Endothelial cell of umbilical vein (primary cell): ENCODE measurements around the gene NMB. TPM values are rescaled to one million over a fixed set of nuclear protein-coding genes. Genes with fewer than 3 reads are reported as not detected.

ENCODE experiments used
- BruUV-seq: library from RNA; stranded (reverse); fragments of 400-500 nt; replicated peaks from 2 replicates; lab custom pipeline; 2021; lab: Mats Ljungman, UMichigan
- CTCF ChIA-PET: fragments of 300-600, 350-600 bp; sonication (Branson Sonifier 250); formaldehyde crosslinking; loops from one replicate; lab custom pipeline; 2021; ENCODE audit warnings: antibody characterized with exemption, inconsistent platforms; lab: Charles Lee
- POLR2A ChIA-PET: fragments of 300-600, 350-600 bp; sonication (Branson Sonifier 250); formaldehyde crosslinking; loops from one replicate; lab custom pipeline; 2021; ENCODE audit warnings: antibody characterized with exemption, inconsistent platforms; lab: Charles Lee
- DNase-seq: peaks from one replicate; pipeline ENCODE4 v3.0.0-alpha.2; 2011; ENCODE audit warnings: low read depth, low spot score
- FAIRE-seq: peaks from 2 replicates; lab custom pipeline; 2011; peaks lifted over from hg19 to GRCh38; lab: Jason Lieb, UNC
- H2AFZ ChIP-seq: 2 replicates; pipeline ENCODE4 v1.6.0; 2012; ENCODE audit warnings: low read depth, low read length, control low read depth, inconsistent platforms
- H3K27ac ChIP-seq: 2 replicates; pipeline ENCODE4 v1.5.1; 2011; ENCODE audit warnings: low read depth, mild to moderate bottlenecking, control low read depth, low read length, moderate library complexity; ENCODE audit not compliant: insufficient read depth
- H3K27me3 ChIP-seq, 2 experiments: 2 replicates each; pipeline versions ENCODE4 v1.6.0 to v1.6.1; 2011; ENCODE audit warnings: low read length in 2 of 2, mixed read lengths in 1 of 2; ENCODE audit not compliant: control insufficient read depth in 2 of 2, insufficient read depth in 2 of 2
- H3K36me3 ChIP-seq, 2 experiments: 2 replicates in 1 of 2; 3 replicates in 1 of 2; pipeline ENCODE4 v1.5.1; 2011; ENCODE audit warnings: low read length in 2 of 2, mild to moderate bottlenecking in 1 of 2, moderate library complexity in 1 of 2; ENCODE audit not compliant: control insufficient read depth in 2 of 2, insufficient read depth in 2 of 2; ENCODE audit errors: extremely low read depth in 1 of 2
- H3K4me1 ChIP-seq: 3 replicates; pipeline ENCODE4 v1.5.1; 2011; ENCODE audit warnings: mild to moderate bottlenecking, low read length; ENCODE audit not compliant: control insufficient read depth, insufficient read depth; ENCODE audit errors: extremely low read depth
- H3K4me2 ChIP-seq: 2 replicates; pipeline ENCODE4 v1.6.1; 2011; ENCODE audit warnings: low read length, control low read depth, mixed read lengths; ENCODE audit not compliant: insufficient read depth
- H3K4me3 ChIP-seq, 3 experiments: fragments of 200-600 bp in 1 of 3; sonication (generic), shearing (Covaris generic) in 1 of 3; replicated peaks in 1 of 3; 2 replicates each; pipeline ENCODE4 v1.5.1; 2011 to 2016; ENCODE audit warnings: control low read depth in 3 of 3, low read length in 3 of 3, mild to moderate bottlenecking in 2 of 3, inconsistent platforms in 1 of 3, low read depth in 1 of 3, moderate library complexity in 1 of 3; ENCODE audit not compliant: insufficient read depth in 1 of 3
- H3K79me2 ChIP-seq: 2 replicates; pipeline ENCODE4 v1.6.0; 2012; ENCODE audit warnings: low read length, inconsistent platforms; ENCODE audit not compliant: control insufficient read depth, insufficient read depth
- H3K9ac ChIP-seq: replicated peaks from 2 replicates; pipeline ENCODE3; 2011; ENCODE audit warnings: low read length, control low read depth; ENCODE audit not compliant: insufficient read depth; ENCODE audit errors: extremely low read depth
- H3K9me1 ChIP-seq: replicated peaks from 3 replicates; pipeline ENCODE4 v1.6.0; 2011; ENCODE audit warnings: mild to moderate bottlenecking, low read length; ENCODE audit not compliant: control insufficient read depth, insufficient read depth; ENCODE audit errors: extremely low read depth
- H3K9me3 ChIP-seq: replicated peaks from 2 replicates; pipeline ENCODE4 v1.5.1; 2012; ENCODE audit warnings: low read length, inconsistent platforms; ENCODE audit not compliant: control insufficient read depth, insufficient read depth
- H4K20me1 ChIP-seq: replicated peaks from 2 replicates; pipeline ENCODE3; 2011; ENCODE audit warnings: mild to moderate bottlenecking, low read length; ENCODE audit not compliant: control insufficient read depth, insufficient read depth; ENCODE audit errors: extremely low read depth
- EZH2 ChIP-seq: IDR thresholded peaks from 2 replicates; pipeline ENCODE4 v1.6.1; 2012; ENCODE audit warnings: borderline replicate concordance, low read depth, mild to moderate bottlenecking, moderate library complexity, low read length, inconsistent platforms; ENCODE audit not compliant: severe bottlenecking
- FOS ChIP-seq: IDR thresholded peaks from 2 replicates; pipeline ENCODE4 v1.6.1; 2011; ENCODE audit warnings: mild to moderate bottlenecking, low read length, moderate library complexity, borderline replicate concordance; ENCODE audit not compliant: insufficient read depth
- GATA2 ChIP-seq: IDR thresholded peaks from 2 replicates; pipeline ENCODE4 v1.7.0; 2011; ENCODE audit warnings: low read depth, mild to moderate bottlenecking, moderate library complexity, mixed read lengths, low read length; ENCODE audit not compliant: insufficient read length, insufficient read depth
- JUN ChIP-seq: IDR thresholded peaks from 2 replicates; pipeline ENCODE4 v1.6.1; 2011; ENCODE audit warnings: borderline replicate concordance, low read depth; ENCODE audit not compliant: insufficient read length, insufficient read depth
- MYC ChIP-seq: IDR thresholded peaks from one replicate; pipeline ENCODE4 v1.6.1; 2011; ENCODE audit warnings: mild to moderate bottlenecking, low read depth, low read length
- POLR2A ChIP-seq: IDR thresholded peaks from 2 replicates; pipeline ENCODE4 v1.6.1; 2012; ENCODE audit warnings: low read depth, mild to moderate bottlenecking, control low read depth, low read length
- POLR2AphosphoS5 ChIP-seq: IDR thresholded peaks from 2 replicates; pipeline ENCODE4 v1.6.1; 2012; ENCODE audit warnings: low read depth, mild to moderate bottlenecking, control low read depth, low read length, moderate library complexity; ENCODE audit not compliant: insufficient read depth
- dilution Hi-C: fragments of 300-500 bp; cut with MboI; formaldehyde crosslinking; loops from one replicate; pipeline ENCODE4 v1.15.0; 2019; ENCODE audit warnings: low sequenced_read_pairs; ENCODE audit not compliant: extremely low pct_ligation_motif_present
- intact Hi-C: fragments of 100-400 bp; cut with micrococcal nuclease; formaldehyde crosslinking; loops from one replicate; pipeline ENCODE4 v1.10.0; 2022
- polyA plus RNA-seq, 4 experiments: library from polyadenylated mRNA; depleted of rRNA in 3 of 4; stranded (reverse) in 3 of 4; unstranded in 1 of 4; fragments of >200 nt; gene quantifications; 2 replicates each; pipeline versions ENCODE4 v1.2.1 to v1.2.3, GENCODE V29; 2011 to 2012; ENCODE audit warnings: missing spikeins in 1 of 4
- total RNA-seq: library from RNA; stranded (reverse); gene quantifications from 2 replicates; pipeline ENCODE4 v1.2.3, GENCODE V29; 2021
- TF ChIP-seq, protein P1 (sequence below): IDR thresholded peaks from 2 replicates; pipeline ENCODE4 v1.6.1; 2011; ENCODE audit not compliant: insufficient read depth, insufficient read length
- TF ChIP-seq, protein P2 (sequence below), 2 donors: IDR thresholded peaks; 1 replicate in 1 of 2; 2 replicates in 1 of 2; pipeline ENCODE4 v1.5.1; 2011; ENCODE audit warnings: low read length in 2 of 2, mild to moderate bottlenecking in 2 of 2, moderate library complexity in 2 of 2, control low read depth in 1 of 2, inconsistent platforms in 1 of 2, low read depth in 1 of 2; ENCODE audit not compliant: insufficient read depth in 1 of 2; ENCODE audit errors: extremely low read depth in 1 of 2

NMB gene
- total and polyA plus RNA-seq, 2 donors (not counting 3 experiments of a cell fraction or from before 2014, with no cell fraction given): 7.8 to 9.8 TPM

DNA sequence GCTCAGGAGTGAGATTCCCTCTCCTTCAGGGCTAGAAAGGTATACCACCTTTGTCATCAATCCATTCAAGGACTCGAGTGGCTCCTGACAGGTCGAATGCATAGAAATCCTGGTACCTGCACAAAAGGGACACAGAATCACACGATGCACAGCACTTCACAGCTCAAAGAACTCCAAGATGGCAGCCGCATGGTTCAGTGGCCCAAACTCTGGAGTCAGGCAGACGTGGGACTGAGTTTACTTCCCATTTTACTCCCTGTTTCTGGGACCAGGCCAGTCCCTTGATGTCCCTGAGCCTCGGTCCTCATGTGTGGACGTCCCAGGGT lies 4.5 kb downstream of the NMB start:
- H3K36me3 ChIP-seq: peaks cover 9 to 11% of the 10 kb centered on the region in 2 experiments
- intact Hi-C loops: no loop called here
- H3K4me2 ChIP-seq: peak overlapping the region; percentile 87
- POLR2A ChIA-PET: interaction anchor here (0.7 to 2.3 kb wide), 2 partner anchors 22 to 169 kb away, joined by 3 to 4 read pairs; no protein-coding TSS in a partner anchor
- H4K20me1 ChIP-seq: no peaks in the 10 kb centered on the region
- peaks cover 29% of the 10 kb centered on the region for H3K4me1 ChIP-seq
- DNase-seq: no peak
- H3K9me3 ChIP-seq: no peaks in the 10 kb centered on the region
- BruUV-seq: TSS peak; percentile 71
- dilution Hi-C loops: no loop called here
- H3K4me3 ChIP-seq: peak overlapping the region; percentile 25 to 93 (median 79)
- peak overlapping the region; percentile 84 for H3K27ac ChIP-seq
- H3K9me1 ChIP-seq: no peaks in the 10 kb centered on the region
- CTCF ChIA-PET: interaction anchor here (0.6 to 3.2 kb wide), 14 partner anchors 10 to 515 kb away, joined by 3 to 35 read pairs (median 5); partner anchors contain the start of gene SEC11A
- no peaks in the 10 kb centered on the region for H3K27me3 ChIP-seq
- FAIRE-seq: no peak
- H3K9ac ChIP-seq: peak overlapping the region; percentile 78
- TF ChIP-seq, protein P1, sequence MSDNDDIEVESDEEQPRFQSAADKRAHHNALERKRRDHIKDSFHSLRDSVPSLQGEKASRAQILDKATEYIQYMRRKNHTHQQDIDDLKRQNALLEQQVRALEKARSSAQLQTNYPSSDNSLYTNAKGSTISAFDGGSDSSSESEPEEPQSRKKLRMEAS: no peak
- TF ChIP-seq JUN (no peak), EZH2 (no peak), GATA2 (no peak), POLR2AphosphoS5 (no peak)
- H3K79me2 ChIP-seq: peaks cover 15% of the 10 kb centered on the region
- peak overlapping the region; percentile 25 for H2AFZ ChIP-seq

DNA sequence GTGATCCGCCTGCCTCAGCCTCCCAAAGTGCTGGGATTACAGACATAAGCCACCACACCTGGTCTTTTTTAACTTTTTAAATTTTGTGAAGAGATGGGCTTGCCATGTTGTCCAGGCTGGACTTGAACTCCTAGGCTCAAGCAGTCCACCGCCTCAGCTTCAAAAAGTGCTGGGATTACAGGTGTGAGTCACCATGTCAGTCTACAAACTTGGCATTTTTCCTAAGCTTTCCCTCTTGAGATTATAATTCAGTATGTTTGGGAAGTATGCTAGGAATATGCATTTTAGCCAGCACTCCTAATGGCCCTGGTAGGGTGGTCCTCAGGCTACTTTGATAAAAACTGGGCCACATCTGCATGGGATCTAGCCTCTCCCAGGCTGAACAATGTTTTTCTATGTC lies 8.3 kb downstream of the NMB start:
- Histone ChIP-seq H3K9me1 (no peaks in the 10 kb centered on the region), H3K79me2 (peaks cover 18% of the 10 kb centered on the region), H4K20me1 (no peaks in the 10 kb centered on the region), H3K27me3 (no peaks in the 10 kb centered on the region), H3K4me3 (no peak overlapping the region), H3K9me3 (no peaks in the 10 kb centered on the region), H3K36me3 (peaks cover 21 to 35% of the 10 kb centered on the region in 2 experiments), H2AFZ (no peak overlapping the region), H3K4me1 (peaks cover 16% of the 10 kb centered on the region), H3K4me2 (no peak overlapping the region), H3K27ac (no peak overlapping the region), H3K9ac (no peak overlapping the region)
- intact Hi-C loops: no loop called here
- dilution Hi-C loops: no loop called here
- DNase-seq (no peak), FAIRE-seq (peak; percentile 65)
- CTCF ChIA-PET: interaction anchor here (1.1 to 2.3 kb wide), 2 partner anchors 9 to 51 kb away, joined by 3 to 11 read pairs; partner anchors contain the start of gene NMB
- POLR2A ChIA-PET: no interaction called here
- TF ChIP-seq GATA2 (no peak), POLR2AphosphoS5 (no peak), FOS (no peak), EZH2 (no peak), MYC (no peak), POLR2A (no peak), JUN (no peak)
- TF ChIP-seq, protein P1: no peak
- TF ChIP-seq, protein P2, sequence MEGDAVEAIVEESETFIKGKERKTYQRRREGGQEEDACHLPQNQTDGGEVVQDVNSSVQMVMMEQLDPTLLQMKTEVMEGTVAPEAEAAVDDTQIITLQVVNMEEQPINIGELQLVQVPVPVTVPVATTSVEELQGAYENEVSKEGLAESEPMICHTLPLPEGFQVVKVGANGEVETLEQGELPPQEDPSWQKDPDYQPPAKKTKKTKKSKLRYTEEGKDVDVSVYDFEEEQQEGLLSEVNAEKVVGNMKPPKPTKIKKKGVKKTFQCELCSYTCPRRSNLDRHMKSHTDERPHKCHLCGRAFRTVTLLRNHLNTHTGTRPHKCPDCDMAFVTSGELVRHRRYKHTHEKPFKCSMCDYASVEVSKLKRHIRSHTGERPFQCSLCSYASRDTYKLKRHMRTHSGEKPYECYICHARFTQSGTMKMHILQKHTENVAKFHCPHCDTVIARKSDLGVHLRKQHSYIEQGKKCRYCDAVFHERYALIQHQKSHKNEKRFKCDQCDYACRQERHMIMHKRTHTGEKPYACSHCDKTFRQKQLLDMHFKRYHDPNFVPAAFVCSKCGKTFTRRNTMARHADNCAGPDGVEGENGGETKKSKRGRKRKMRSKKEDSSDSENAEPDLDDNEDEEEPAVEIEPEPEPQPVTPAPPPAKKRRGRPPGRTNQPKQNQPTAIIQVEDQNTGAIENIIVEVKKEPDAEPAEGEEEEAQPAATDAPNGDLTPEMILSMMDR (IDR thresholded peaks at IDR 0.05; ENCODE audit: extremely low read depth in 1 of 2, insufficient read depth in 1 of 2, low read depth in 1 of 2, low read length in 2 of 2): no peak
- BruUV-seq: no TSS peak
